Right lobe of liver (tissue), 6 donors: ENCODE results near the gene ACTG1. TPM values are rescaled to one million over a fixed set of nuclear protein-coding genes. Genes with fewer than 3 reads are reported as not detected.
A peak's percentile ranks its signal among the peaks of the same experiment; 100 is the strongest.

Experiments used
- ATAC-seq, 4 donors: fragments of 200-7000 bp; cut with Tn5 transposase; one replicate each; pipeline ENCODE4 v1.9.1; 2020; ENCODE audit warnings: mild to moderate bottlenecking in 4 of 4, moderate library complexity in 4 of 4
- DNase-seq, 3 donors: peaks; one replicate each; pipeline ENCODE4 v3.0.0-alpha.2; 2020
- H3K27ac ChIP-seq, 3 donors: fragments of 200-600 bp; one replicate each; pipeline ENCODE4 v1.8.0; 2022
- H3K27me3 ChIP-seq, 2 donors: fragments of 200-600 bp; one replicate each; pipeline ENCODE4 v1.8.0; 2022
- H3K36me3 ChIP-seq, 4 donors: fragments of 200-600 bp; sonication (generic) in 1 of 4; one replicate each; pipeline versions ENCODE4 v1.5.1 to v1.8.0; 2017 to 2022; ENCODE audit warnings: control low read depth in 1 of 4
- H3K4me1 ChIP-seq, 4 donors: fragments of 200-600 bp; sonication (generic) in 1 of 4; one replicate each; pipeline versions ENCODE4 v1.5.1 to v1.8.0; 2017 to 2022; ENCODE audit warnings: control low read depth in 1 of 4
- H3K4me3 ChIP-seq, 3 donors: fragments of 200-600 bp; one replicate each; pipeline ENCODE4 v1.8.0; 2022
- H3K9me3 ChIP-seq, 4 donors: fragments of 200-600 bp; sonication (generic) in 1 of 4; one replicate each; pipeline versions ENCODE4 v1.5.1 to v1.8.0; 2017 to 2022; ENCODE audit warnings: control low read depth in 1 of 4
- CTCF ChIP-seq, 4 donors: fragments of 200-600 bp in 3 of 4; fragments of 450-650 bp in 1 of 4; IDR thresholded peaks; one replicate each; pipeline versions ENCODE4 v1.5.1 to v1.8.0; 2016 to 2022; ENCODE audit warnings: antibody characterized with exemption in 4 of 4, mild to moderate bottlenecking in 2 of 4
- POLR2A ChIP-seq: fragments of 450-650 bp; IDR thresholded peaks from one replicate; pipeline ENCODE4 v1.6.1; 2017; ENCODE audit warnings: antibody characterized with exemption, mild to moderate bottlenecking
- WGBS: methylation state at CpG from one replicate; pipeline ENCODE4 v1.1.6; 2018; ENCODE audit warnings: low coverage, low lambda C conversion rate; ENCODE audit not compliant: insufficient coverage; ENCODE audit errors: missing lambda C conversion rate; 5-methylcytosine and 5-hydroxymethylcytosine counted together
- intact Hi-C, 2 donors: fragments of 100-400 bp; cut with DNase I; formaldehyde crosslinking; loops; one replicate each; pipeline versions ENCODE4 v1.11.2 to v1.14.1; 2022
- total RNA-seq, 6 experiments: library from RNA; depleted of rRNA in 2 of 6; stranded (reverse); fragments of >200 nt in 2 of 6; fragmentation: NEBNext Ultra II Directional in 3 of 6; extraction: Animal tissue kit (Norgen Biotek cat#: 25700) in 3 of 6; gene quantifications; one replicate each; pipeline versions ENCODE4 v1.1.0 to v1.2.4, GENCODE V29; 2016 to 2023
- donor health status: DM: no; HTN: yes; CAD: no.
- donor health status: DM: no; HTN: no; CAD: no.
- donor health status: DM: no; HTN: no; CAD: no.
- donor health status: DM: no; HTN: yes; CAD: no.
- donor health status: DM: no; HTN: yes; CAD: no.

ACTG1 gene
- total RNA-seq, 6 experiments from 2014 or later, result 218 to 2,508 (median 1,326) TPM

GRCh38 chr17:81513372-81513752 is 763 bp upstream of the ACTG1 start:
- Histone ChIP-seq H3K27ac (peak overlapping the region; percentile 99 to 100 (median 99)), H3K36me3 (peaks cover 12 to 21% (median 20%) of the 10 kb centered on the region in 4 donors), H3K4me1 (peaks cover 0 to 41% (median 4%) of the 10 kb centered on the region in 4 donors), H3K4me3 (peak overlapping the region; percentile 82 to 96 (median 95)), H3K27me3 (no peaks in the 10 kb centered on the region), H3K9me3 (no peaks in the 10 kb centered on the region)
- 0% methylated on average over 4 of the region's 23 CpGs for WGBS
- DNase-seq, result peak; percentile 66 to 77 (median 68)
- intact Hi-C loops, result no loop called here
- TF ChIP-seq POLR2A, result no peak
- no peak for TF ChIP-seq CTCF (IDR thresholded peaks at IDR 0.05)
- ATAC-seq, result peak; percentile 19 to 40 (median 24)

DNA sequence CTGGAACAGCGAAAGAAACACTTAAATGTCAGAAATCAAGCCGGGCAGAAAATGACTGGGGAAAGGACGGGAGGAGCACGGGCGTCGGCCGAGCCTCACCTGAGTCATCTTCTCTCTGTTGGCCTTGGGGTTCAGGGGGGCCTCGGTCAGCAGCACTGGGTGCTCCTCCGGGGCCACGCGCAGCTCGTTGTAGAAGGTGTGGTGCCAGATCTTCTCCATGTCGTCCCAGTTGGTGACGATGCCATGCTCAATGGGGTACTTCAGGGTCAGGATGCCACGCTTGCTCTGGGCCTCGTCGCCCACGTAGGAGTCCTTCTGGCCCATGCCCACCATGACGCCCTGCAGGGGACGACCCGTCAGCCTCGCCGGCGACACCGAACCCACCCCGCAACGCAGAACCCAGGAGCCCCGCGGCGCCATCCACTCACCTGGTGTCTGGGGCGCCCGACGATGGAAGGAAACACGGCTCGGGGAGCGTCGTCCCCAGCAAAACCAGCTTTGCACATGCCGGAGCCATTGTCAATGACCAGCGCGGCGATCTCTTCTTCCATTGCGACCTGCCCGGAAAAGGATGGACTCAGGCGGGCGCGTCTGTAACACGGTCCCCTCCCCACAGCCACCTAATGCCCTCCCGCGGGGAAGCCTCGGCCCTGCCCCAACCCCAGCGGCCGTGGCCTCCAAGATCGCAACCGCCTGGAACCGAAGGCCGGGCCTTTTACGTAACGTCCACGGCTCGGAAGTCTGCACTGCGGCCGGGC is 616 bp downstream of the ACTG1 start:
- Histone ChIP-seq H3K36me3 (peaks cover 12 to 21% (median 20%) of the 10 kb centered on the region in 4 donors), H3K4me3 (peak overlapping the region; percentile 91 to 95 (median 93)), H3K9me3 (no peaks in the 10 kb centered on the region), H3K27ac (peak overlapping the region; percentile 88 to 99 (median 92)), H3K4me1 (peaks cover 0 to 41% (median 4%) of the 10 kb centered on the region in 4 donors), H3K27me3 (no peaks in the 10 kb centered on the region)
- DNase-seq (peak; percentile 42 to 71 (median 55)), ATAC-seq (peak in 2 of 4 donors; percentile 4 to 10)
- WGBS, result under 1% methylated on average over 23 of the region's 62 CpGs
- TF ChIP-seq CTCF (IDR thresholded peaks at IDR 0.05) (no peak), POLR2A (no peak)
- intact Hi-C loops, result no loop called here

- no peaks in the 10 kb centered on the region for H3K9me3 ChIP-seq
- intact Hi-C loops, result no loop called here
- 1% methylated on average over 9 of the region's 9 CpGs for WGBS
- H3K4me3 ChIP-seq, result peak overlapping the region; percentile 91 to 95 (median 93)
- H3K4me1 ChIP-seq, result peaks cover 0 to 41% (median 4%) of the 10 kb centered on the region in 4 donors
- no peaks in the 10 kb centered on the region for H3K27me3 ChIP-seq
- peak overlapping the region; percentile 88 to 99 (median 92) for H3K27ac ChIP-seq
- ATAC-seq (no peak), DNase-seq (no peak)
- TF ChIP-seq POLR2A (no peak), CTCF (IDR thresholded peaks at IDR 0.05) (no peak)
- H3K36me3 ChIP-seq, result peaks cover 12 to 21% (median 20%) of the 10 kb centered on the region in 4 donors
Measured at GRCh38 chr17:81511554-81511803, 1.1 kb downstream of the ACTG1 start.

GRCh38 chr17:81510785-81511553 is 1.6 kb downstream of the ACTG1 start:
- H3K4me3 ChIP-seq, result peak overlapping the region; percentile 91 to 95 (median 93)
- H3K27ac ChIP-seq, result peak overlapping the region; percentile 88 to 99 (median 92)
- peak in 2 of 3 donors; percentile 47 to 65 for DNase-seq
- peaks cover 0 to 41% (median 4%) of the 10 kb centered on the region in 4 donors for H3K4me1 ChIP-seq
- ATAC-seq, result no peak
- intact Hi-C loops, result no loop called here
- peaks cover 12 to 21% (median 20%) of the 10 kb centered on the region in 4 donors for H3K36me3 ChIP-seq
- H3K9me3 ChIP-seq, result no peaks in the 10 kb centered on the region
- TF ChIP-seq POLR2A, result no peak
- no peak for TF ChIP-seq CTCF (IDR thresholded peaks at IDR 0.05)
- H3K27me3 ChIP-seq, result no peaks in the 10 kb centered on the region
- 1% methylated on average over 18 of the region's 48 CpGs for WGBS
